Activated naive CD4-positive, alpha-beta T cell treated with anti-CD3 and anti-CD28 coated beads for 36 hours (primary cell): ENCODE data around the gene SELENOP. TPM values are rescaled to one million over a fixed set of nuclear protein-coding genes. Genes with fewer than 3 reads are reported as not detected.
"Not testable (repeated sequence)": the region's sequence is repeated elsewhere in the genome, so short reads cannot be mapped to it uniquely, and the experiment has no call there.

Experiments used
- CTCF ChIA-PET: fragments of 350-600 bp; sonication (Branson Sonifier 250); formaldehyde crosslinking; loops from one replicate; lab custom pipeline; 2021; ENCODE audit warnings: antibody characterized with exemption; lab: Charles Lee
- DNase-seq: peaks from one replicate; pipeline ENCODE4 v3.0.0-alpha.2; 2020
- H3K27ac Mint-ChIP-seq: one replicate; pipeline ENCODE4 v1.8.0; 2021; ENCODE audit warnings: mild to moderate bottlenecking, mixed read lengths
- H3K27me3 Mint-ChIP-seq: one replicate; pipeline ENCODE4 v1.8.0; 2021; ENCODE audit warnings: low read depth, mixed read lengths
- H3K36me3 Mint-ChIP-seq: one replicate; pipeline ENCODE4 v1.8.0; 2021; ENCODE audit warnings: low read depth, mixed read lengths
- H3K4me1 Mint-ChIP-seq: one replicate; pipeline ENCODE4 v1.8.0; 2021; ENCODE audit warnings: low read depth, mixed read lengths
- H3K4me3 Mint-ChIP-seq: one replicate; pipeline ENCODE4 v1.8.0; 2021; ENCODE audit warnings: mild to moderate bottlenecking, moderate library complexity, mixed read lengths
- H3K9me3 Mint-ChIP-seq: one replicate; pipeline ENCODE4 v1.8.0; 2021; ENCODE audit warnings: mixed read lengths
- intact Hi-C: fragments of 100-400 bp; cut with micrococcal nuclease; formaldehyde crosslinking; loops from one replicate; pipeline ENCODE4 v1.15.1; 2023
- total RNA-seq, 2 experiments: library from RNA; stranded (reverse); gene quantifications; one replicate each; pipeline ENCODE4 v1.2.3, GENCODE V29; 2021

SELENOP gene
- total RNA-seq, 2 experiments from 2014 or later, result not detected

DNA sequence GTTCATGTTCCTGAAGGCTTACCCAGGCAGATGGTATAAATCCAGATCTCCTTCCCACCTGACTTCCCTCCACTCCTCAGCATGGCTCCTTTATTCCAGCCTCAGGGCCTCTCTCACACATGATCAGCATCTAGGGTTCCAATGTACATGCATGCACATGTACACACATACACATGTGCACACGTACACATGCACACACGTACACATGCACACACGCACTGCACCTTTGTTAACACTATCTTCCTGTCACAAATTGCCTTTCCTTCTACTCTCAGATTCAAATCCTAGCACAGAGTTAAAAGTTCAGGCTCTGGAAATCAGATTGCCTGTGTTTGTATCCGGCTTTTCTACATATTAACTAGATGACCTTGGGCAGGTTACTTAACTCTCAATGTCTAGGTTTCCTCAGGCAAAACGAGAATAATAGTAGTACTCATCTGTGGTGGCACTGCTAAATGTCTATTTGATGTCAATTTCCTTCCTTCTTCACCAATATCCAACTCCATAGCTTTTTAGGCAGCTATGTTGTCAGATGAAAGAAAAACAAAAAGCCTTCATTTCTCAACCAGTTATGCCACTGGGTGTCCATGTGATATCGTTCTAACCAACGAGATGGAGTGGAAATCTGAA, 12.8 kb upstream of the SELENOP start:
- no peaks in the 10 kb centered on the region for H3K9me3 Mint-ChIP-seq
- H3K4me3 Mint-ChIP-seq, result no peak overlapping the region
- CTCF ChIA-PET, result no interaction called here
- DNase-seq, result no peak
- H3K27ac Mint-ChIP-seq, result no peak overlapping the region
- no peaks in the 10 kb centered on the region for H3K27me3 Mint-ChIP-seq
- H3K4me1 Mint-ChIP-seq, result no peaks in the 10 kb centered on the region
- intact Hi-C loops, result no loop called here
- H3K36me3 Mint-ChIP-seq, result no peaks in the 10 kb centered on the region

- intact Hi-C loops, result no loop called here
- H3K27ac Mint-ChIP-seq, result no peak overlapping the region
- CTCF ChIA-PET, result no interaction called here
- H3K4me3 Mint-ChIP-seq, result no peak overlapping the region
- no peaks in the 10 kb centered on the region for H3K27me3 Mint-ChIP-seq
- H3K4me1 Mint-ChIP-seq, result no peaks in the 10 kb centered on the region
- no peaks in the 10 kb centered on the region for H3K36me3 Mint-ChIP-seq
- no peak for DNase-seq
- H3K9me3 Mint-ChIP-seq, result no peaks in the 10 kb centered on the region
Observed at GRCh38 chr5:42822548-42822947, 10.9 kb upstream of the SELENOP start.

DNA sequence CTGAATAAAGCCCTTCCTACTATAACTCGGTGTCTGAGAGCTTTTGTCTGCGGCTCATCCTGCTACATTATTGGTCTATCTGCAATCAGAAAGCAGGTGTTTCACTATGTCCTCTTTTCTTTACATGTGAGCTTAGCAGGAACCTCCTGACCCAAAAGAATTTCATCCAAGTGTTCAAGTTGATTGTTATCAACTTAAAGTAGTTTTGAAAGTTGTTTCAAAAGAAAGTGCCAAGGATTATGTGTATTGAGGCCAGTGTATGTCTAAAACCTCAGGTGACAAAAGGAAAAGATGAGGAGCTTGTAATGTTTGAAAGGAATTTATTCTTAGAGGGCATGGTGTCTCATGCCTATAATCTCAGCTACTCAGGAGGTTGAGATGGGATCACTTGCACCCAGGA, 8.1 kb upstream of the SELENOP start:
- CTCF ChIA-PET, result no interaction called here
- no peaks in the 10 kb centered on the region for H3K4me1 Mint-ChIP-seq
- intact Hi-C loops, result no loop called here
- no peaks in the 10 kb centered on the region for H3K9me3 Mint-ChIP-seq
- no peak overlapping the region for H3K4me3 Mint-ChIP-seq
- H3K27ac Mint-ChIP-seq, result no peak overlapping the region
- no peaks in the 10 kb centered on the region for H3K36me3 Mint-ChIP-seq
- no peaks in the 10 kb centered on the region for H3K27me3 Mint-ChIP-seq
- DNase-seq, result no peak

- H3K36me3 Mint-ChIP-seq, intact Hi-C loops, DNase-seq, CTCF ChIA-PET, H3K27ac Mint-ChIP-seq, H3K9me3 Mint-ChIP-seq, H3K4me1 Mint-ChIP-seq, H3K27me3 Mint-ChIP-seq, H3K4me3 Mint-ChIP-seq: not testable (repeated sequence)
Observed at GRCh38 chr5:42816546-42816945, 4.9 kb upstream of the SELENOP start.

- intact Hi-C loops, result no loop called here
- DNase-seq, result no peak
- H3K4me1 Mint-ChIP-seq, result peaks cover 3% of the 10 kb centered on the region
- H3K4me3 Mint-ChIP-seq, result no peak overlapping the region
- H3K27ac Mint-ChIP-seq, result no peak overlapping the region
- no peaks in the 10 kb centered on the region for H3K27me3 Mint-ChIP-seq
- H3K36me3 Mint-ChIP-seq, result no peaks in the 10 kb centered on the region
- H3K9me3 Mint-ChIP-seq, result no peaks in the 10 kb centered on the region
- CTCF ChIA-PET, result no interaction called here
Observed at GRCh38 chr5:42813533-42813932, 1.8 kb upstream of the SELENOP start.

DNA sequence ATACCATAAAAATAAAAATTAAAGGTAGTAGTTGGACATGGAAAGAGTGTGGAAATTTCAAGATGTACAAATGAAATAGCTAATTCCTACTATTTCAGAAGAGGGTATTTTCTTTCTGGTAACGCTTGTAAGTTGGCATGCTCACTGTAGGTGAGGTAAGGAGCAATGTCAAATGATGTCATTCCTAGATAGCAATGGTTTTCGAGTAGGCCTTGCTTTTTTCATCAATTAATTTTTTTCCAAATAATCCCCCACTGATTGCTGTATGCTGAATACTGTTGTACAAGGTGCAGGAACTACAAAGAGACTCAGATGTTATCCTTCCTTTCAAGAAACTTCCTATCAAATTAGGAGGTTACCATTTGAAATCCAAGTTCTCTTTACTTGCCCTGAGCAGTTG, 928 bp upstream of the SELENOP start:
- Mint-ChIP-seq H3K4me1 (peaks cover 3% of the 10 kb centered on the region), H3K9me3 (no peaks in the 10 kb centered on the region), H3K27me3 (no peaks in the 10 kb centered on the region), H3K4me3 (no peak overlapping the region), H3K36me3 (no peaks in the 10 kb centered on the region), H3K27ac (no peak overlapping the region)
- intact Hi-C loops, result no loop called here
- CTCF ChIA-PET, result interaction anchor here (0.6 kb wide), 1 partner anchor 63 kb away, joined by 7 read pairs; no protein-coding TSS in a partner anchor
- no peak for DNase-seq

DNA sequence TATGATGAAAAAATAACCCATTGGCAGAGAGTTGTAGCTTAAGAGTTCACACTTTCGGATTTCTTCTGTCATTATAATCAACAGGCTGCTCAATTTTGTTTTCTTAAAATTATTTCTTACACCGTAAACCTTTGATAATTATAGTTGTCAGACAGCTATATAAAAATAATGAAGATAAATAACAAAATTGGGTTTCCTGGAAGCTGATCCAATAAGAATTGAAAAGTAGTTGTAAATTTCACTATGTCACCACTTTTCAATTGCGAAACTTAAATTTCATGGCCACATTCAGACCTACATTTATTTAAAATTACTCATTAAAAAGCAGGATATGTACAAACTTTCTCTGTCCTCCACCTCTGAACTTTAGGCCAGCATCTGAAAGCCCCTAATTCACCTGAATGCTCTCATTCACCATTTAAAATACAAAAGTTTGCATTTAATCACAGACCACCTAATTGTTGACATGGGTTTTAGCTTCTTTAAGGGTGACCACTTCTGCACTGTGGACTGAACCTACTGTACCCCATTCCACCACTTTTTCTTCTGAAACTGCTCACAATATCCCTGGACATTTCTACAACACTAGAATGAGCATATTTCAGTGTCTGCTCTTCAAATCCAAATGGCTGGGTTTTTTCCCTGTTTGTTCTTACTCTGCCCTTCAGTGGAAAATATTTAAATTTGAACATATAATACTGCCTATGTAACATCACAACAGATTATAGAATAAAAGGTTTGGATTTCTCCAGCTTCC, 680 bp downstream of the SELENOP start:
- H3K27ac Mint-ChIP-seq, result no peak overlapping the region
- H3K4me1 Mint-ChIP-seq, result peaks cover 3% of the 10 kb centered on the region
- DNase-seq, result no peak
- H3K36me3 Mint-ChIP-seq, result no peaks in the 10 kb centered on the region
- no peak overlapping the region for H3K4me3 Mint-ChIP-seq
- intact Hi-C loops, result no loop called here
- H3K9me3 Mint-ChIP-seq, result no peaks in the 10 kb centered on the region
- no peaks in the 10 kb centered on the region for H3K27me3 Mint-ChIP-seq
- CTCF ChIA-PET, result interaction anchor here (1.1 kb wide), 1 partner anchor 78 kb away, joined by 4 read pairs; no protein-coding TSS in a partner anchor

DNA sequence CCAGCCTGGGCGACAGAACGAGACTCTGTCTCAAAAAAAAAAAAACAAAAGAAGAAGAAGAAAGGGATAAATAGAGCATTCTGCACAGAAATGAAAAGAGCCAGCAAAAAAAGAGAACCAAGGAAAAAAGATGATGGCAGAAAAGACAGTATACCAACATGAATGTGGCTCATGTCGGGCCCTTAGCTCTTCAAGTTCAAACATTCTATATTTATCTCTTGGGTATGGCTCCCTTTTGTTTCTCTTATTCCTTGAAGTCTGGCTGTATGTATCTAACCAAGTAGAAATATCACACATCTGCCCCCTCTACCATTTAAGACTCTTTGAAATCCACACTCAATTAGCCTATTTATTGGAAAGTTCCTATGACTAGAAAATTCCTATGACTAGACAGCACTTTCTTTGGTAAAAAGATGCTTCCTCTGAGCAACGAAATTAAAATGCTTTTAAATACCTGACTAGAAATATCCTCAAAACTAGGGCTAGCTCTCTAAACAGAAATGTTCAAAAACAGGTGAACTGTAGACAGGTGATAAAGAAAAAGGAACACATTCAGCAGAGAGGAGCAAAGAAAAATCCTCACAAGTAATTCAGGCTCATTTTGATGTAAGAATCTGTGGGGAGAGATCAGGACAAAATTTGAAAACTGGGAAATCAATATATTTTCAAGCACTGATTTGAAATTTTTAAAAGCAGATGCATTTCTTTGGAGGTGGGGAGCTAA, 2.6 kb downstream of the SELENOP start:
- peaks cover 3% of the 10 kb centered on the region for H3K4me1 Mint-ChIP-seq
- H3K9me3 Mint-ChIP-seq, result no peaks in the 10 kb centered on the region
- DNase-seq, result no peak
- H3K36me3 Mint-ChIP-seq, result no peaks in the 10 kb centered on the region
- H3K27me3 Mint-ChIP-seq, result no peaks in the 10 kb centered on the region
- no peak overlapping the region for H3K27ac Mint-ChIP-seq
- intact Hi-C loops, result no loop called here
- no peak overlapping the region for H3K4me3 Mint-ChIP-seq
- CTCF ChIA-PET, result no interaction called here

- Mint-ChIP-seq H3K27ac (no peak overlapping the region), H3K4me1 (peaks cover 3% of the 10 kb centered on the region), H3K36me3 (no peaks in the 10 kb centered on the region), H3K9me3 (no peaks in the 10 kb centered on the region), H3K27me3 (no peaks in the 10 kb centered on the region), H3K4me3 (no peak overlapping the region)
- intact Hi-C loops, result no loop called here
- DNase-seq, result no peak
- CTCF ChIA-PET, result no interaction called here
Observed at GRCh38 chr5:42807722-42808447, 3.8 kb downstream of the SELENOP start.

DNA sequence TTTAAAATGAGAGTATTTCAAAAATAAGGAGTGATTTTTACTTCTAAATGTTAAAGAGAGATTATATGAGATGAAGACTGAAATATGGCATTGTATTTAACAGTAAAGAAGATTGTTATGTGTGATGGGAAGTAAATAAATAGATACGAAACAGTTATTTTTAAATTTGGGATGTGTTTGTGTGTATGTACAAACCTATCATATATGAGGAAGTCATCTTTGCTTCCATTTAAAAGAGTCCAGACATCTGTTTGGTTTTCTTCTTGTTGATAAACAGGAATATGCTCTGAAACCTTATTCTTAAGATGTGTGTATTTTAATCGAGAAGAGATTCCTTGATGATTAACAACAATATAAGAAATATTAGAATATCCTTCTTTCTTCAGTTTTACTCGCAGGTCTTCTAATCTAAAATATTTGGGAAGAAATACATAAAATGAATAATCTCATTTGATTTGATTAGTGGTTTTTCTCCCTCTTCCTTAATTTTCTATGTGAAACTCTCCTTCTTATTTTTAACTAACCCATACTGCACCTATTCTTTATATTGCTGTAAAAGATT, 4.9 kb downstream of the SELENOP start:
- Mint-ChIP-seq H3K27me3 (no peaks in the 10 kb centered on the region), H3K36me3 (no peaks in the 10 kb centered on the region), H3K4me1 (peaks cover under 1% of the 10 kb centered on the region), H3K27ac (no peak overlapping the region), H3K9me3 (no peaks in the 10 kb centered on the region), H3K4me3 (no peak overlapping the region)
- no peak for DNase-seq
- intact Hi-C loops, result no loop called here
- CTCF ChIA-PET, result no interaction called here

- Mint-ChIP-seq H3K27ac (no peak overlapping the region), H3K36me3 (no peaks in the 10 kb centered on the region), H3K9me3 (no peaks in the 10 kb centered on the region), H3K27me3 (no peaks in the 10 kb centered on the region), H3K4me3 (no peak overlapping the region), H3K4me1 (no peaks in the 10 kb centered on the region)
- DNase-seq, result no peak
- CTCF ChIA-PET, result no interaction called here
- intact Hi-C loops, result no loop called here
Observed at GRCh38 chr5:42806004-42806700, 5.5 kb downstream of the SELENOP start.
